Muscle layer of duodenum (tissue), 2 donors: ENCODE results near the gene OR6B1.
"Not testable (repeated sequence)": the region's sequence is repeated elsewhere in the genome, so short reads cannot be mapped to it uniquely, and the experiment has no call there.

Source experiments
- H3K27ac ChIP-seq: one replicate; pipeline ENCODE4 v1.7.0; 2013; ENCODE audit warnings: mild to moderate bottlenecking, low read length
- H3K27me3 ChIP-seq: one replicate; pipeline ENCODE4 v1.7.0; 2013; ENCODE audit warnings: low read depth, mild to moderate bottlenecking, control low read depth, low read length
- H3K36me3 ChIP-seq, 2 donors: one replicate each; pipeline ENCODE4 v1.7.0; 2013; ENCODE audit warnings: low read length in 2 of 2, control low read depth in 1 of 2, mild to moderate bottlenecking in 1 of 2; ENCODE audit not compliant: insufficient read depth in 2 of 2, control insufficient read depth in 1 of 2
- H3K4me1 ChIP-seq, 2 donors: one replicate each; pipeline ENCODE4 v1.7.0; 2013; ENCODE audit warnings: low read length in 2 of 2, mild to moderate bottlenecking in 2 of 2, control low read depth in 1 of 2, moderate library complexity in 1 of 2; ENCODE audit not compliant: insufficient read depth in 2 of 2, control insufficient read depth in 1 of 2
- H3K4me3 ChIP-seq, 2 donors: one replicate each; pipeline ENCODE4 v1.7.0; 2013; ENCODE audit warnings: low read length in 2 of 2, low read depth in 1 of 2, mild to moderate bottlenecking in 1 of 2
- H3K9me3 ChIP-seq, 2 donors: one replicate each; pipeline ENCODE4 v1.7.0; 2013; ENCODE audit warnings: low read length in 2 of 2, control low read depth in 1 of 2, mild to moderate bottlenecking in 1 of 2; ENCODE audit not compliant: control insufficient read depth in 1 of 2
- donor health status: healthy.

Gene OR6B1

GRCh38 chr7:144049491-144049890 is 49.4 kb downstream of the OR6B1 start:
- Histone ChIP-seq H3K9me3 (no peaks in the 10 kb centered on the region), H3K27me3 (no peaks in the 10 kb centered on the region), H3K4me1 (no peaks in the 10 kb centered on the region), H3K27ac (no peak overlapping the region), H3K36me3 (no peaks in the 10 kb centered on the region), H3K4me3 (no peak overlapping the region)

DNA sequence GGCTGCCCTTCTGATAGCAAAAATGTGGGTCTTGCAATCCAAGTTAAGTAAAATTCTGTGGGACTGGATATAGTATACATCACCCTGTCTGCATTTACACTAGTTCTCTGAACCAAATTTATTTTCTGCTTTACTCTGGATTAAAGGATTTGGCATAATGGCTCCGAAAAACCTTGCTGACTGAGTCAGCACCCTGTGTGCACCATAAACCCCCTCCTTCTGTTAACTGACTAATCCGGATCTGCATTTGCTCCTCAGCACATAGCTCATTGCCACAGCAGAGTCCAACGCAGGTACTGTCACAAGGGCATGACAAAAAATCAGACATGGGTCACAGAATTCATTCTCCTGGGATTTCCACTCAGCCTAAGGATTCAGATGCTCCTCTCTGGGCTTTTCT is 50.0 kb downstream of the OR6B1 start:
- Histone ChIP-seq H3K4me1 (no peaks in the 10 kb centered on the region), H3K9me3 (no peaks in the 10 kb centered on the region), H3K4me3 (no peak overlapping the region), H3K27me3 (no peaks in the 10 kb centered on the region), H3K36me3 (no peaks in the 10 kb centered on the region), H3K27ac (no peak overlapping the region)

DNA sequence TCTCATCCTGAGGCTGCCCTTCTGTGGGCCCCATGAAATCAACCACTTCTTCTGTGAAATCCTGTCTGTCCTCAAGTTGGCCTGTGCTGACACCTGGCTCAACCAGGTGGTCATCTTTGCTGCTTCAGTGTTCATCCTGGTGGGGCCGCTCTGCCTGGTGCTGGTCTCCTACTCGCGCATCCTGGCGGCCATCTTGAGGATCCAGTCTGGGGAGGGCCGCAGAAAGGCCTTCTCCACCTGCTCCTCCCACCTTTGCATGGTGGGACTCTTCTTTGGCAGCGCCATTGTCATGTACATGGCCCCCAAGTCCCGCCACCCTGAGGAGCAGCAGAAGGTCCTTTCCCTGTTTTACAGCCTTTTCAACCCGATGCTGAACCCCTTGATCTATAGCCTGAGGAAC is 50.8 kb downstream of the OR6B1 start:
- H3K27me3 ChIP-seq, H3K4me1 ChIP-seq, H3K4me3 ChIP-seq, H3K27ac ChIP-seq, H3K9me3 ChIP-seq, H3K36me3 ChIP-seq: not testable (repeated sequence)

- no peaks in the 10 kb centered on the region for H3K4me1 ChIP-seq
- H3K27ac ChIP-seq, result no peak overlapping the region
- peaks cover 0 to 7% of the 10 kb centered on the region in 2 donors for H3K9me3 ChIP-seq
- no peak overlapping the region for H3K4me3 ChIP-seq
- H3K36me3 ChIP-seq, result no peaks in the 10 kb centered on the region
- no peaks in the 10 kb centered on the region for H3K27me3 ChIP-seq
Measured at GRCh38 chr7:144057954-144058353, 57.8 kb downstream of the OR6B1 start.
